HPDE6-E6E7 (cell line): ENCODE results near the gene GIGYF2.
A peak's percentile ranks its signal among the peaks of the same experiment; 100 is the strongest.

Experiments used
- DNase-seq: peaks from one replicate; pipeline ENCODE4 v3.0.0; 2011; ENCODE audit warnings: missing footprints; ENCODE audit errors: extremely low spot score

The GIGYF2 gene

DNA sequence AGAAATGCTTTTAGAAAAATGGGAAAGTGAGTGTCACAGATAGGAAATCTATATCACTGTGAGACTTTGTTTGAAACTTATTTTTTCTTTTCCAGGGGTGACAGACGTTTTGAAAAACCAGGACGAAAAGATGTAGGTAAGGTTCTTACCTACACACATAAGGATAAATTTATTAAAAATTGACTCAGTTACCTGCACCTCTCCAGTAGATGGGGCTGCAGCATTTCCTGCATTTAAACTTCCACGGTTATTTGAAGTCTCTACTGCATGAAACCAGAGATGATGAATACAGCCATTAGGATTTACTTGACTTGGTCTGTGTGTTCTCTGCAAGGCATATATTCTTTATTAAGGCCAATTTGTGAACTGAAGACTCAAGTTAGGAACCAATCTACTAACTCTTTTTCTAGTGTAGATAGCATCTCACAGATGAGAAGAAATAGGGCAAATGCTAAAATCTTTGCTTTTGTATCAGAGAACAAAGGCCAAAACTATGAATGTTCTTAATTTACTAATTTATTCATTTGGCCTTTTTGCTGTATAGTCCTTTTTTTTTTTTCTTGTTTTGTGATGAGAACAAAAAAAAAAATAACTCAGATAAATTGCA is 64.3 kb downstream of the GIGYF2 start:
- DNase-seq = peak; percentile 15

GRCh38 chr2:232767866-232768265 is 70.7 kb downstream of the GIGYF2 start:
- no peak for DNase-seq

- no peak for DNase-seq
These were observed 73.1 kb downstream of the GIGYF2 start for GRCh38 chr2:232770207-232770606.

- no peak for DNase-seq
These were observed 74.7 kb downstream of the GIGYF2 start for GRCh38 chr2:232771870-232772269.

DNA sequence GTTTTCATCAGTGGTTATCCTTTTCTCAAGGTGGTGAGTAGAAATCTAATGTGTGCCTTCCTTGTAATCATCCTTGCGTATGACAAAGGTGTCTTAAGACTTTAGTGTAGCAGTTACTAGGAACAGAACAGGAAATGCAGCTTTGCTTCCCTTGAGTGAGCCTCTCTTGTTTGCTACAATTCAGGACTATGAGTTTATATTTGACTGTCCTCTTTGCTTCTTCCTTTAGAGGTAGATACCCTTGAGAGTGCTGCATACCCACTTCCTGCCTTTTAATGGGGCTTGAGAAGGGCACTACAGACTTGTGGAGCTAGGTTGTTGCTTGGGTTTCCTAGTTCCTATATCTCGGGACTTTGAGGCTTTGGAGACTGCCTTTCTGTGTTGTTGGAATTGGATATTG is 75.4 kb downstream of the GIGYF2 start:
- no peak for DNase-seq

DNA sequence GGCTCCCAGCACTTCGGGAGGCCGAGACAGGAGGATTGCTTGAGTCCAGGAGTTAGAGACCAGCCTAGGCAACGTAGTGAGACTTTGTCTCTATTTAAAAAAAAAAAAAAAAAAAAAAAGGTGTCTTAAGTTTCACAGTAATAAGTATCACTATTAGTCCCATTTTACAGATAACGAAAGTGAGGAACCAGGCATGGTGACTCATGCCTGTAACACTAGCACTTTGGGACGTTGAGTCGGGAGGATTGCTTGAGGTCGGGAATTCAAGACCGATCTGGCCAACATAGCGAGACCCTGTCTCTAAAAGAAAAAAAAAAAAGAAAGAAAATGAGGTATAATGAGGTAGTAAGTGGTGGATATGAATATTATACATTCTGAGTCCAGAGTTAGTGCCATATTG is 76.7 kb downstream of the GIGYF2 start:
- no peak for DNase-seq

GRCh38 chr2:232776435-232776834 is 79.3 kb downstream of the GIGYF2 start, which contains the start of gene KCNJ13:
Gene KCNJ13 (minus strand): TSS chr2:232776565. CDS start chr2:232771362, 5,203 bp downstream.
- no peak for DNase-seq

- no peak for DNase-seq
These were observed 80.1 kb downstream of the GIGYF2 start for GRCh38 chr2:232777276-232777675.

DNA sequence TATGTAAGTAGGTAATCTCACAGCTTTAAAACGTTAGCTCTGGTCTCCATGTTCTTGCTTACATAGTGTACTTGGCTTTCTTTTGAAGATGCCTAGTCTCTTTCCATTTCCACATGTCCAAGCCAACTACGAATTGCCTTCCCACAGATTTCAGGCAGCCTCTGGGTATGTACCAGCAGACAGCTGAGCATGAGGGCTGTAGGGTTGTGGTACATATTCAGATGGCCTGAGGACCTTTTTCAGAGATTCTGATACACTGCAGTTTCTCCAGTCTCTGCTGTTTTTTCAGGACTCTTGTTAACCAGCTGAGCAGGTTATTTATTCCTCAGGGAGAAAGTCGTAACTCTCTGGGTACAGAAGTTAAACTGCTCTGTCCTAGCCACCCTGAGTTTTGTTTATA is 82.3 kb downstream of the GIGYF2 start:
- no peak for DNase-seq

DNA sequence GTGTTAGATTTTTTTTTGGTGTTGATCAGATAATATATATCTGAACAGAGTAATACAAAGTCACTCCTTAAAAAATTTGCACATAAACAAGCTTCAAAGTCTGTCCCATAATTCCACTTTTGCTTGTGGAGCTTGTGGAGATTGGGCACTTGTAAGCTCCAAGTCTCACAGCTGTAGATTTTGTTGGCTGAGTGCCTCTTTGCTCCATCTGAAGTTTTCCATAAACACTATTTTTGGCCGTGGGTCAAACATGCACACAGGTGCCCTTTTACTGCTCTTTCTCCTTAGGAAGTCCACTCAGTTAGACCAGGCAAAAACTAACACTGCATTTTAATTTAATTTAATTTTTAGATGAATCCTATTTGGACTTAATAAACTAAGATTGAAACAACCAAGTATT is 82.8 kb downstream of the GIGYF2 start:
- no peak for DNase-seq

DNA sequence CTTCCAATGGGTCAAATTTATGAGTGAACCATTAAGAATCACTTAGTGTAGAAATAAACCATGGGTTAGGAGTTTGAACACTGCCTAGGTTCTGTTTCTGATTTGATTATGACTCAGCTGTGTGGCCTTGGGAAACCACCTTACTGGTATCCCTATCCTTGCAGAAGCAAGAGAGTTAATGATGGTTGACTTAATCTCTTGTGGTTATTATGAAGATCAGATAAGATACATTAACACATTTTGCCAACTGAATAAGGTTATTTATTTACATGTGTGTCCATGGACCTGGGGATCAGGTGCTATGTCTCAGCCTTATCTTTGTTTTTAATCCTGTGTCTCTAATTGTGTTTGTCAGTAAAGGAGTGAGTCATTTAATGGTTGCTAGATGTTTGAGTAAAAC is 84.6 kb downstream of the GIGYF2 start:
- DNase-seq = peak; percentile 29

DNA sequence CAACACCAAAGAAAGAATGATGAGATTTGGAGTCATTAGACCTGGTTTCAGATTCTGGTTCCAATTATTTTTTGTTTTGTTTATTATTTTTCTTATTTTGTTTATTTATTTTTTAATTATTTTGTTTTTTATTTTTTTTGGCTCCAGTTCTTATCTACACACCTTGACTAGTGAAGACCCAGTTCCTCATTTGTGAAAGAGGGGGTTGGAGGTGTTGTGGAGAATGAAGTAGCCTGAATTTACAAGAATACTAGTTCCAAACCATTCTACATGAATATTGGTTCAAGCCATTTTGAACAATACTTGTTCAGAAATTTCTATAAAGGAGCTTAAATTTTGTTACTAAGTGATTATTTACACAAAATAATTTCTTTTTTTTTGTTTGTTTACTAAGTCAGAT is 86.1 kb downstream of the GIGYF2 start:
- DNase-seq = no peak

DNA sequence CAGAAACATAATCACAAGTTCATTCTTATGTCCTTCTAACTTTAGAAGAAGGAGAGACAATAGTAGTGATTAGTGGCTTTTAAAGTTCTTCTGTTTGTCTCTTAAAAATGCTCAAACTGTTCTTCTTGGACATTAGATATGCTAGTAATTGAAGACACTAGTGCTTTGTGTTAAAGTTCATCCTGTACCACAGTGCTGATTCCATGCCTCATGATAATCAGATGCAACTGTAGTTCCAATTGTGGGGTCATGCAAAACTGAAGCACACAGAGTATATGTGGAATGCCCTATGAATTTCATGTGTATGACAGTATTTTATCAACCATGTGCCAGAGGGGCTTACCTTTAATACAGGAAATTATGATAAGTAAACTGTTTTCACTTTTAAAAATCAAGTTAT is 90.7 kb downstream of the GIGYF2 start:
- DNase-seq = no peak

- DNase-seq = no peak
These were observed 92.0 kb downstream of the GIGYF2 start for GRCh38 chr2:232789082-232789481.

DNA sequence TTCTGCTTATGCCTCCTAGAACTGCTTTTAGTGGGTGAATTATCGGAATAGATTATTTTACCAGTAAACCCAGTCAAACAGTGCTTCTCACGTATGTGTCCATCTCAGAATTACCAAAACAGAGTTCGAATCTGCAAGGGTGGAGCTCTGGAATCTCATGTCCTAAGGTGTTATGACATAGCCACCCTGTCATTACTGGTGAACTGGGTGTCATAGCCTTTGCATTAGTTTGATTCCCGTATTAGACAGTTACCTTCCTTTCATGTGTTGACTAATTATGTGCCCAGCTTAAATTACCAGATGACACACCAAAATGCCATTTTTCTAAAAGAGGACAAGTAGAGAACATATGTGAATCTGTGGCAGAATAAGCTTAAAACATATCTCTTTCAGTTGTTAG is 94.4 kb downstream of the GIGYF2 start:
- DNase-seq = no peak

GRCh38 chr2:232793271-232793670 is 96.1 kb downstream of the GIGYF2 start:
- no peak for DNase-seq

GRCh38 chr2:232794981-232795380 is 97.8 kb downstream of the GIGYF2 start:
- DNase-seq = no peak

DNA sequence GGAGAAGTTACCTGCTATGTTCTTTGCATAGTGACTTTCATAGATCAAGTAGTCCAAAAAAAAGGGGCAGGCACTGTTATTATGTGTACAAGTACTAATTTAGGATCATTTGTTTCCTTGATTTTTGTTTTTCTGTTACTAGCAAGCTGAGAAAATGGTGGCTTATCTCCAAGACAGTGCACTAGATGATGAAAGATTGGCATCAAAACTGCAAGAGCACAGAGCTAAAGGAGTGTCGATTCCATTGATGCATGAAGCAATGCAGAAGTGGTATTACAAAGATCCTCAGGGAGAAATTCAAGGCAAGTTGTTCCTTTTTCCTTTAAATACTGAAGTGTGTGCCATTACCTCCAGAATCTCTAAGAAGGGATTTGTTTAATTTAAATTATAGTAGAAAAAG is 98.8 kb downstream of the GIGYF2 start:
- no peak for DNase-seq

GRCh38 chr2:232798187-232798586 is 101.1 kb downstream of the GIGYF2 start:
- DNase-seq = no peak

- DNase-seq = no peak
These were observed 103.0 kb downstream of the GIGYF2 start for GRCh38 chr2:232800166-232800565.

GRCh38 chr2:232802091-232802490 is 105.0 kb downstream of the GIGYF2 start:
- DNase-seq = no peak

- no peak for DNase-seq
These were observed 112.4 kb downstream of the GIGYF2 start for GRCh38 chr2:232809349-232810124.

- DNase-seq = no peak
These were observed 113.3 kb downstream of the GIGYF2 start for GRCh38 chr2:232810444-232810843.

DNA sequence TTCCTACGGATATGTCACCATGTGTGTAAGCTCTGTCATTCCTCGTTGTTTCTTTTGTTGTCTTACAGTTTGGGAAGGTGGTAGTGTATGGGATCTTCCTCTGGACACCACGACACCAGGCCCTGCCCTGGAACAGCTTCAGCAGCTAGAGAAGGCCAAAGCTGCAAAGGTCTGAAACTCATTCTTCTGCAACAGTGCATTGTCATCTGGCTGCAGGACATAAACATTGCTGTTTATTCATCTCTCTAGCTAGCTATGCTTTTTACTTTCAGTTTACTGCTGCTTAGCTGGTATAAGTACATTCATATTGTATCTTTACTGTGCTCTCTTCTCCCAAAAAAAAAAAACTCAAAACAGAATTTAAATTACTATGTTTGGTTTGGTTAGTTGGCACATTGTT is 118.4 kb downstream of the GIGYF2 start:
- DNase-seq = no peak
